Heart right ventricle (tissue), 16 donors: Measurements from ENCODE around the gene PCNA. TPM values are rescaled to one million over a fixed set of nuclear protein-coding genes. Genes with fewer than 3 reads are reported as not detected.

Experiments used
- ATAC-seq, 8 donors: fragments of 200-7000 bp; cut with Tn5 transposase; one replicate each; pipeline ENCODE4 v1.9.1; 2020; ENCODE audit warnings: mild to moderate bottlenecking in 8 of 8, moderate library complexity in 8 of 8, moderate number of reproducible peaks in 1 of 8
- DNase-seq, 2 donors: peaks; one replicate each; pipeline ENCODE4 v3.0.0-alpha.2; 2020
- H3K27ac ChIP-seq, 10 donors: fragments of 200-600 bp; sonication (generic) in 2 of 10; one replicate each; pipeline versions ENCODE4 v1.5.0 to v1.8.0; 2020 to 2022; ENCODE audit warnings: mild to moderate bottlenecking in 3 of 10
- H3K27me3 ChIP-seq, 7 donors: fragments of 200-600 bp; one replicate each; pipeline ENCODE4 v1.8.0; 2021 to 2022; ENCODE audit warnings: mild to moderate bottlenecking in 2 of 7
- H3K36me3 ChIP-seq, 9 donors: fragments of 200-600 bp; sonication (generic) in 1 of 9; one replicate each; pipeline versions ENCODE4 v1.5.0 to v1.8.0; 2020 to 2022; ENCODE audit warnings: mild to moderate bottlenecking in 2 of 9
- H3K4me1 ChIP-seq, 9 donors: fragments of 200-600 bp; sonication (generic) in 1 of 9; one replicate each; pipeline versions ENCODE4 v1.5.0 to v1.8.0; 2020 to 2022; ENCODE audit warnings: mild to moderate bottlenecking in 4 of 9
- H3K4me3 ChIP-seq, 10 donors: fragments of 200-600 bp; sonication (generic) in 2 of 10; one replicate each; pipeline versions ENCODE4 v1.5.0 to v1.8.0; 2020 to 2022; ENCODE audit warnings: mild to moderate bottlenecking in 7 of 10, moderate library complexity in 2 of 10
- H3K9me3 ChIP-seq, 11 donors: fragments of 200-600 bp in 10 of 11; sonication (generic) in 2 of 11; one replicate each; pipeline versions ENCODE4 v1.5.0 to v1.8.0; 2013 to 2022; ENCODE audit warnings: mild to moderate bottlenecking in 2 of 11, control low read depth in 1 of 11, moderate library complexity in 1 of 11
- CTCF ChIP-seq, 9 donors: fragments of 200-600 bp; sonication (generic) in 2 of 9; IDR thresholded peaks; one replicate each; pipeline versions ENCODE4 v1.5.0 to v1.8.0; 2021 to 2022; ENCODE audit warnings: antibody characterized with exemption in 9 of 9, mild to moderate bottlenecking in 5 of 9, moderate library complexity in 1 of 9
- WGBS, 2 donors: extraction: QIAGEN DNeasy Blood & Tissue Kit; methylation state at CpG; one replicate each; pipeline ENCODE4 v1.1.7; 2013; ENCODE audit warnings: inconsistent platforms in 1 of 2; 5-methylcytosine and 5-hydroxymethylcytosine counted together
- intact Hi-C, 10 donors: fragments of 100-400 bp; cut with DNase I; formaldehyde crosslinking; loops; one replicate each; pipeline versions ENCODE4 v1.11.1 to v1.14.2; 2022
- polyA plus RNA-seq, 2 donors: library from polyadenylated mRNA; stranded (reverse); fragments of 200-250 nt; gene quantifications; one replicate each; pipeline ENCODE4 v1.2.3, GENCODE V29; 2013
- total RNA-seq, 10 donors: library from RNA; stranded (reverse); fragmentation: NEBNext Ultra II Directional in 3 of 10; extraction: Animal tissue kit (Norgen Biotek cat#: 25700) in 3 of 10; gene quantifications; one replicate each; pipeline versions ENCODE4 v1.2.1 to v1.2.4, GENCODE V29; 2021 to 2023
- donor health status: Arrhythmogenic right ventricular cardiomyopathy.
- donor health status: ischemic (EF 13 %, LVEDD 7.1; RV severe dilation, severe dysfunction).
- donor health status: healthy with polysubstance abuse.
- donor health status: DM: no; HTN: yes; CAD: no.
- donor health status: DM: no; HTN: no; CAD: no.
- donor health status: ischemic (EF 25% LVEDD 6.9; RV normal size, moderate dysfunction).
- donor health status: ischemic (EF 25% LVEDD 5.7; RV mildly dilated, moderate dysfunction).
- donor health status: healthy.
- donor health status: DM: yes; HTN: yes; CAD: no.
- donor health status: Ischemic cardiomyopathy.
- donor health status: ischemic (EF 35%, LVEDD 5.7; RV mildly dilated, moderate dysfunction).
- donor health status: nonischemic (EF 11% LVEDD 7.7; RV severe dilation, severe dysfunction).
- donor health status: DM: yes; HTN: yes; CAD: no.
- donor health status: PGD.
- donor health status: ischemic (EF 29% LVEDD 5.4; RV normal size, mild dysfunction).
- donor health status: nonischemic (EF 23%, LVEDD 6.1; RV moderate dilation, normal function).

The PCNA gene
- total and polyA plus RNA-seq, 12 donors: 11.6 to 39.1 (median 21.4) TPM

- TF ChIP-seq CTCF (IDR thresholded peaks at IDR 0.05): no peak
- H3K36me3 ChIP-seq: peaks cover 0 to 27% (median 0%) of the 10 kb centered on the region in 9 donors
- H3K27ac ChIP-seq: peak overlapping the region; percentile 66 to 99 (median 88)
- no peak for ATAC-seq
- WGBS, 2 donors: 59 to 68% methylated on average over 5 of the region's 5 CpGs
- peaks cover 9 to 89% (median 76%) of the 10 kb centered on the region in 9 donors for H3K4me1 ChIP-seq
- DNase-seq: no peak
- H3K4me3 ChIP-seq: peak overlapping the region in 7 of 10 donors; percentile 8 to 37 (median 24)
- no peaks in the 10 kb centered on the region for H3K9me3 ChIP-seq
- no peaks in the 10 kb centered on the region for H3K27me3 ChIP-seq
- intact Hi-C loops: no loop called here
Observed at GRCh38 chr20:5131502-5131901, 11.7 kb upstream of the PCNA start.

GRCh38 chr20:5128886-5129285, 9.1 kb upstream of the PCNA start:
- no peak for TF ChIP-seq CTCF (IDR thresholded peaks at IDR 0.05)
- intact Hi-C loops: loop anchor here in 6 of 10 donors (5.0 to 10.0 kb wide), 3 partner anchors 43 to 316 kb away; no protein-coding TSS in a partner anchor
- Histone ChIP-seq H3K27ac (peak overlapping the region in 9 of 10 donors; percentile 23 to 99 (median 98)), H3K4me3 (peak overlapping the region in 6 of 10 donors; percentile 84 to 98 (median 92)), H3K27me3 (no peaks in the 10 kb centered on the region), H3K36me3 (peaks cover 0 to 16% (median 0%) of the 10 kb centered on the region in 9 donors), H3K9me3 (no peaks in the 10 kb centered on the region), H3K4me1 (peaks cover 7 to 73% (median 60%) of the 10 kb centered on the region in 9 donors)
- DNase-seq: no peak
- ATAC-seq: no peak
- WGBS, 2 donors: 26 to 29% methylated on average over 6 of the region's 6 CpGs

GRCh38 chr20:5127859-5128424, 8.2 kb upstream of the PCNA start:
- intact Hi-C loops: loop anchor here in 7 of 10 donors (1.0 to 10.0 kb wide), 5 partner anchors 44 to 317 kb away; no protein-coding TSS in a partner anchor
- H3K27me3 ChIP-seq: no peaks in the 10 kb centered on the region
- WGBS, 2 donors: 13 to 30% methylated on average over 6 of the region's 6 CpGs
- H3K4me3 ChIP-seq: peak overlapping the region; percentile 83 to 98 (median 94)
- TF ChIP-seq CTCF (IDR thresholded peaks at IDR 0.05): no peak
- peaks cover 7 to 65% (median 58%) of the 10 kb centered on the region in 9 donors for H3K4me1 ChIP-seq
- H3K9me3 ChIP-seq: no peaks in the 10 kb centered on the region
- peak overlapping the region; percentile 89 to 99 (median 98) for H3K27ac ChIP-seq
- DNase-seq (no peak), ATAC-seq (no peak)
- H3K36me3 ChIP-seq: peaks cover 0 to 13% (median 0%) of the 10 kb centered on the region in 9 donors

GRCh38 chr20:5127204-5127858, 7.6 kb upstream of the PCNA start:
- peaks cover 0 to 12% (median 0%) of the 10 kb centered on the region in 9 donors for H3K36me3 ChIP-seq
- no peaks in the 10 kb centered on the region for H3K27me3 ChIP-seq
- H3K27ac ChIP-seq: peak overlapping the region; percentile 89 to 99 (median 98)
- peak; percentile 2 to 27 (median 14) for ATAC-seq
- H3K4me1 ChIP-seq: peaks cover 7 to 65% (median 55%) of the 10 kb centered on the region in 9 donors
- intact Hi-C loops: loop anchor here in 7 of 10 donors (1.0 to 10.0 kb wide), 5 partner anchors 45 to 317 kb away; no protein-coding TSS in a partner anchor
- no peaks in the 10 kb centered on the region for H3K9me3 ChIP-seq
- peak in 1 of 9 donors; percentile 3 for TF ChIP-seq CTCF (IDR thresholded peaks at IDR 0.05)
- H3K4me3 ChIP-seq: peak overlapping the region; percentile 83 to 98 (median 94)
- DNase-seq: peak; percentile 38 to 49
- WGBS, 2 donors: 1% methylated on average over 44 of the region's 44 CpGs
